Uterus (tissue), 4 donors: ENCODE data around the gene NAP1L5. TPM values are rescaled to one million over a fixed set of nuclear protein-coding genes. Genes with fewer than 3 reads are reported as not detected.

Source experiments
- DNase-seq, 2 donors: peaks; one replicate each; pipeline ENCODE4 v3.0.0-alpha.2; 2019 to 2020
- H3K27ac ChIP-seq, 2 donors: fragments of 200-600 bp; sonication (generic); 1 replicate in 1 of 2; 2 replicates in 1 of 2; pipeline ENCODE4 v1.5.1; 2016 to 2018
- H3K27me3 ChIP-seq, 2 donors: fragments of 200-600 bp; sonication (generic); one replicate each; pipeline ENCODE4 v1.5.1; 2018 to 2019; ENCODE audit warnings: control low read depth in 1 of 2
- H3K36me3 ChIP-seq, 2 donors: fragments of 200-600 bp; sonication (generic); one replicate each; pipeline ENCODE4 v1.5.1; 2019; ENCODE audit warnings: control low read depth in 1 of 2
- H3K4me1 ChIP-seq, 2 donors: fragments of 200-600 bp; sonication (generic); one replicate each; pipeline ENCODE4 v1.5.1; 2018 to 2019; ENCODE audit warnings: control low read depth in 1 of 2
- H3K4me3 ChIP-seq, 2 donors: fragments of 200-600 bp; sonication (generic); 1 replicate in 1 of 2; 2 replicates in 1 of 2; pipeline ENCODE4 v1.5.1; 2018 to 2019; ENCODE audit warnings: mild to moderate bottlenecking in 1 of 2
- H3K9me3 ChIP-seq, 2 donors: fragments of 200-600 bp; sonication (generic); one replicate each; pipeline ENCODE4 v1.5.1; 2019; ENCODE audit warnings: control low read depth in 1 of 2
- POLR2A ChIP-seq, 2 donors: fragments of 450-650 bp; IDR thresholded peaks; one replicate each; pipeline ENCODE4 v1.6.1; 2016; ENCODE audit warnings: antibody characterized with exemption in 2 of 2, mild to moderate bottlenecking in 1 of 2, moderate library complexity in 1 of 2
- intact Hi-C: fragments of 100-400 bp; cut with DNase I; formaldehyde crosslinking; loops from one replicate; pipeline ENCODE4 v1.15.1; 2023; ENCODE audit warnings: low total_unique reads
- total RNA-seq, 4 donors: library from RNA; depleted of rRNA in 3 of 4; stranded (reverse); fragments of >200 nt in 3 of 4; gene quantifications; one replicate each; pipeline versions ENCODE4 v1.1.0 to v1.2.4, GENCODE V29; 2014 to 2023
- TF ChIP-seq, protein P1 (sequence below), 4 experiments: fragments of 200-600 bp in 2 of 4; fragments of 450-650 bp in 2 of 4; sonication (generic) in 2 of 4; IDR thresholded peaks; one replicate each; pipeline ENCODE4 v1.5.1; 2016 to 2019; ENCODE audit warnings: antibody characterized with exemption in 4 of 4, mild to moderate bottlenecking in 2 of 4, moderate library complexity in 1 of 4
- donor health status: DM: yes; HTN: yes; CAD: no.

The NAP1L5 gene
- total RNA-seq, 4 donors from 2014 or later: 3.8 to 15.6 (median 10.4) TPM

DNA sequence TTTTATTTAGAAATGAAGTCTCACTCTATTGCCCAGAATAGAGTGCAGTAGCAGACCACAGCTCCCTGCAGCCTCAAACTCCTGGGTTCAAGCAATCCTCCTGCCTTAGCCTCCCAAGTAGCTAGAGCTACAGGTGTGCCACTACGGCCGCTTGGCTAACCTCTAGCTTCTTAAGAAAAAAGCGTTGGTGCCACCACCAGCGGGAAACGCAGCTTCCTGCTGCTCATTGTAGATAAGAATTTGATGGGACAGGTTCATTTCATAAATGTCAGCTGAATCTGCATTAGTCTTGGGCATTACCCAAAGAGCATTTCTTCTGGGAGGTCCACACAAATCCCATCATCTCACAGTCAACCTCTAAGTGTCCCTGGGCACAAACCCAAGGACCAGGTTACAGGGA lies 33.2 kb upstream of the NAP1L5 start:
- H3K27ac ChIP-seq: no peak overlapping the region
- peaks cover 0 to 8% of the 10 kb centered on the region in 2 donors for H3K4me1 ChIP-seq
- H3K27me3 ChIP-seq: no peaks in the 10 kb centered on the region
- H3K4me3 ChIP-seq: no peak overlapping the region
- DNase-seq: no peak
- TF ChIP-seq, protein P1, sequence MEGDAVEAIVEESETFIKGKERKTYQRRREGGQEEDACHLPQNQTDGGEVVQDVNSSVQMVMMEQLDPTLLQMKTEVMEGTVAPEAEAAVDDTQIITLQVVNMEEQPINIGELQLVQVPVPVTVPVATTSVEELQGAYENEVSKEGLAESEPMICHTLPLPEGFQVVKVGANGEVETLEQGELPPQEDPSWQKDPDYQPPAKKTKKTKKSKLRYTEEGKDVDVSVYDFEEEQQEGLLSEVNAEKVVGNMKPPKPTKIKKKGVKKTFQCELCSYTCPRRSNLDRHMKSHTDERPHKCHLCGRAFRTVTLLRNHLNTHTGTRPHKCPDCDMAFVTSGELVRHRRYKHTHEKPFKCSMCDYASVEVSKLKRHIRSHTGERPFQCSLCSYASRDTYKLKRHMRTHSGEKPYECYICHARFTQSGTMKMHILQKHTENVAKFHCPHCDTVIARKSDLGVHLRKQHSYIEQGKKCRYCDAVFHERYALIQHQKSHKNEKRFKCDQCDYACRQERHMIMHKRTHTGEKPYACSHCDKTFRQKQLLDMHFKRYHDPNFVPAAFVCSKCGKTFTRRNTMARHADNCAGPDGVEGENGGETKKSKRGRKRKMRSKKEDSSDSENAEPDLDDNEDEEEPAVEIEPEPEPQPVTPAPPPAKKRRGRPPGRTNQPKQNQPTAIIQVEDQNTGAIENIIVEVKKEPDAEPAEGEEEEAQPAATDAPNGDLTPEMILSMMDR (IDR thresholded peaks at IDR 0.05): no peak
- no peak for TF ChIP-seq POLR2A (IDR thresholded peaks at IDR 0.05)
- no peaks in the 10 kb centered on the region for H3K36me3 ChIP-seq
- intact Hi-C loops: no loop called here
- H3K9me3 ChIP-seq: no peaks in the 10 kb centered on the region

DNA sequence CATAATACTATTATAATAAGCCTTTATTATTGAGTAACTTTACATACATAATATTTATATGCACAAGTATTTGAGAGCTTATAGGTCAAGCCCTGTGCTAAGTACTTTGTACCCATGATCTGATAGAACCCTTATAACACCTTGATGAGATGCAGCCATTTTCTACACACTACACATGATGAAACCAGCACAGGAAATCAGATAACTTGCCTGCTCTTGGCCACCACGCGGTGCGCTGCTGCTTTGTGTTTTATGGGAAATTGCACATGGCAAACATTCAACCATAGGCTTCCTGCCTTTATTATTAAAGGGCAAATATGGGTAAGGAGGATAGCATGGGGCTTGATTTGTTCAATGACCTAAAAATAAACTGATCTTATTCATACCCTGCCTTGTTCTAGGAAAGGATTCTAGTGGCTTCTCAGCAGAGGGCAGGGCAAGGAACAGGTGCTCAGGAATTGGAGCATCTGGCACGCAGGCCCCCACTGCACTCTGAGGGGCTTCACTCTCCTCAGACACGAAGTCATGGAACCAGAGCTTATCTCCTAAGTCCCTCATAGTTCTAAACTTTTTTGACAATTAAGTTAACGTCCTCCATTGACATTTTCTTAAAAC lies 31.6 kb upstream of the NAP1L5 start:
- H3K27me3 ChIP-seq: no peaks in the 10 kb centered on the region
- intact Hi-C loops: no loop called here
- no peak for TF ChIP-seq POLR2A (IDR thresholded peaks at IDR 0.05)
- TF ChIP-seq, protein P1 (IDR thresholded peaks at IDR 0.05): no peak
- no peak overlapping the region for H3K27ac ChIP-seq
- no peaks in the 10 kb centered on the region for H3K4me1 ChIP-seq
- no peak for DNase-seq
- H3K9me3 ChIP-seq: no peaks in the 10 kb centered on the region
- H3K4me3 ChIP-seq: no peak overlapping the region
- H3K36me3 ChIP-seq: no peaks in the 10 kb centered on the region

DNA sequence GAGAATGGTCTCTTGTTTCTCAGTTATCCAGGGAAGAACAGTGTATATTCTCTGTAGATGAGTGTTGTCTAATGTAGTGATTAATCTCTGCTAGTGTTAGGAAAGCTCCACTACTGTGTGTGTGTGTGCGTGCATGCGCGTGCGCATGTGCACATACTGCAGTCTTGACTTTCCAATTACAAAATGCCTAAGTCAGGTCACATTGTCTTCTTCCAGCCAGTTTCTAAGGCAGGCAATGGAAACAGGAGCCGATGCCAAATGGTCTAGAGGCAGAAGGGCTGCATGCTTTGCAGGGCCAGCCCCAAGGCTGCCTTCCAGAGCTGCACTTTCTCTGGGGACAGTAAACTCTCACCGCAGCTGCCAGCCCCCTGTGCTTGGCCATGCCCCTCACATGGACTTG lies 30.5 kb upstream of the NAP1L5 start:
- TF ChIP-seq, protein P1 (IDR thresholded peaks at IDR 0.05): no peak
- no peak for TF ChIP-seq POLR2A (IDR thresholded peaks at IDR 0.05)
- Histone ChIP-seq H3K4me1 (no peaks in the 10 kb centered on the region), H3K36me3 (no peaks in the 10 kb centered on the region), H3K27ac (no peak overlapping the region), H3K27me3 (no peaks in the 10 kb centered on the region), H3K9me3 (no peaks in the 10 kb centered on the region), H3K4me3 (no peak overlapping the region)
- DNase-seq: no peak
- intact Hi-C loops: no loop called here

DNA sequence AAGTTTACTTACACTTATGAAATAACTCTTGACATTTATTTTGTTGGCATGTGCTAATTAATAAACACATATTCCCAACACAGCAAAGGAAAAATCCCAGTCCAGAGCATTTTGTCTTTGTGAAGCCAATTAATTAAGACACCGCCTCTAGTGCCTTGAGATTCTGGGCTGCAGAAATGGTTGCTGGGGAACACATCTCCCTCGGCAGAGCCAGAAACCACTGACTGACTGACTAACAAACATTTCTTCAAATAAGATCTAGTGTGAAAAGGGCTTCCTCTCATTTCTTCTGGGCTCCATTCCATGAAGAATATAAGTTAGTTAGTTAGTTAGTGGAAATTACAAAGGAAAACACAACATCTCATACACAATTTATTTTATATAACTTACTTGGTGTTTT lies 28.4 kb upstream of the NAP1L5 start:
- TF ChIP-seq, protein P1 (IDR thresholded peaks at IDR 0.05): no peak
- no peak for TF ChIP-seq POLR2A (IDR thresholded peaks at IDR 0.05)
- Histone ChIP-seq H3K9me3 (no peaks in the 10 kb centered on the region), H3K4me1 (no peaks in the 10 kb centered on the region), H3K4me3 (no peak overlapping the region), H3K27ac (no peak overlapping the region), H3K27me3 (no peaks in the 10 kb centered on the region), H3K36me3 (no peaks in the 10 kb centered on the region)
- no peak for DNase-seq
- intact Hi-C loops: no loop called here

DNA sequence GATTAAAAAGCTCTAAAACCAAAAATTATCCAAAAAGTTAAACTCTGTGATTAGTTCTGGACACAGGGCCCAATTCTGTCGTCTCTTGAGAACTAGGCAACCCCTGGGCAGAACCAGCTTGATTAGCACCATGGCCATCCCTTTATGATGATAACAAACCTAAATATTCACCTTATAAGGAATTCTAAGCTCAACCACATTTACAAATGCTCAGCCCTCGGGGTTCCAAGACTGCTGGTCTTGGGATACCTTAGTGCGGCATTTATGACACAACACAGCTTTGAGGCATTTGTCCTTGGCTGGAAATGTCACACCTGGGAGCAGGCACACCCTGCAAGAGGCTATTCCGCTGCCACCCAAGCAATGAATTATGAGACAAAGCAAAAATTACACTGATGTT lies 27.5 kb upstream of the NAP1L5 start:
- TF ChIP-seq POLR2A (IDR thresholded peaks at IDR 0.05): no peak
- TF ChIP-seq, protein P1 (IDR thresholded peaks at IDR 0.05): no peak
- no peak overlapping the region for H3K4me3 ChIP-seq
- no peak for DNase-seq
- no peak overlapping the region for H3K27ac ChIP-seq
- H3K4me1 ChIP-seq: no peaks in the 10 kb centered on the region
- no peaks in the 10 kb centered on the region for H3K36me3 ChIP-seq
- intact Hi-C loops: no loop called here
- no peaks in the 10 kb centered on the region for H3K9me3 ChIP-seq
- no peaks in the 10 kb centered on the region for H3K27me3 ChIP-seq
